ENCODE measurements around the gene GOLGA6D.
"Not testable (repeated sequence)": the region's sequence is repeated elsewhere in the genome, so short reads cannot be mapped to it uniquely, and the experiment has no call there.

The GOLGA6D gene, protein sequence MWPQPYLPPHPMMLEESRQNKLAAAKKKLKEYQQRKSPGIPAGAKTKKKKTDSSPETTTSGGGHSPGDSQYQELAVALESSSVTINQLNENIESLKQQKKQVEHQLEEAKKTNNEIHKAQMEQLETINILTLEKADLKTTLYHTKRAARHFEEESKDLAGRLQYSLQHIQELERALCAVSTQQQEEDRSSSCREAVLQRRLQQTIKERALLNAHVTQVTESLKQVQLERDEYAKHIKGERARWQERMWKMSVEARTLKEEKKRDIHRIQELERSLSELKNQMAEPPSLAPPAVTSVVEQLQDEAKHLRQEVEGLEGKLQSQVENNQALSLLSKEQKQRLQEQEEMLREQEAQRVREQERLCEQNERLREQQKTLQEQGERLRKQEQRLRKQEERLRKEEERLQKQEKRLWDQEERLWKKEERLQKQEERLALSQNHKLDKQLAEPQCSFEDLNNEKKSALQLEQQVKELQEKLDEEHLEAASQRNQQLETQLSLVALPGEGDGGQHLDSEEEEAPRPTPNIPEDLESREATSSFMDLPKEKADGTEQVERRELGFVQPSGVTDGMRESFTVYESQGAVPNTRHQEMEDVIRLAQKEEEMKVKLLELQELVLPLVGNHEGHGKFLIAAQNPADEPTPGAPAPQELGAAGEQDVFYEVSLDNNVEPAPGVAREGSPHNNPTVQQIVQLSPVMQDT
- long read RNA-seq, donor 1 = 0 reads
- long read RNA-seq, donor 2 = 0 reads
- long read RNA-seq, donor 3 = 0 reads
- long read RNA-seq, donor 4 = 0 reads
- long read RNA-seq, donor 5 = 0 reads
- long read RNA-seq, donor 6 = 0 reads
- long read RNA-seq, donor 7 = 0 reads
- long read RNA-seq, donor 8 = 0 reads

DNA sequence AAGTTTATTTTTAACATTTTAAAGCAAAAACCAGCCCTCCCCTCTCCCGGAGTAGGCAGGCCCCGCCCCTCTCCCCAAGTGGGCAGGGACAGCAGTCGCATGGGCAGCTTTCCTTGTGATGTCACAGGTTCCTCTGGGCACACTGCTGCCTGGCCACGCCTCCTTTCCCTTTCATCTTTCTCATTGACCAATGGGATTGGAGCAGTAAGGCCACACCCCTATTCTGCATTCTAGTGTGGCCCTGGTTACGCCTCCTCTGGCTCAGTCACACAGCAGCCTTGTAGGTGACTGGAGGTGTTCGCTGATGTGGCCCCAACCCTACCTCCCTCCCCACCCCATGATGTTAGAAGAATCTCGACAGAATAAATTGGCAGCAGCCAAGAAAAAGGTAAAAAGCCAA is at the start of gene GOLGA6D:
Gene GOLGA6D (plus strand): TSS at position 264 of the 400 bp plus-strand sequence. CDS start 41 bp downstream, at position 305.
- DNase-seq = not testable (repeated sequence)

DNA sequence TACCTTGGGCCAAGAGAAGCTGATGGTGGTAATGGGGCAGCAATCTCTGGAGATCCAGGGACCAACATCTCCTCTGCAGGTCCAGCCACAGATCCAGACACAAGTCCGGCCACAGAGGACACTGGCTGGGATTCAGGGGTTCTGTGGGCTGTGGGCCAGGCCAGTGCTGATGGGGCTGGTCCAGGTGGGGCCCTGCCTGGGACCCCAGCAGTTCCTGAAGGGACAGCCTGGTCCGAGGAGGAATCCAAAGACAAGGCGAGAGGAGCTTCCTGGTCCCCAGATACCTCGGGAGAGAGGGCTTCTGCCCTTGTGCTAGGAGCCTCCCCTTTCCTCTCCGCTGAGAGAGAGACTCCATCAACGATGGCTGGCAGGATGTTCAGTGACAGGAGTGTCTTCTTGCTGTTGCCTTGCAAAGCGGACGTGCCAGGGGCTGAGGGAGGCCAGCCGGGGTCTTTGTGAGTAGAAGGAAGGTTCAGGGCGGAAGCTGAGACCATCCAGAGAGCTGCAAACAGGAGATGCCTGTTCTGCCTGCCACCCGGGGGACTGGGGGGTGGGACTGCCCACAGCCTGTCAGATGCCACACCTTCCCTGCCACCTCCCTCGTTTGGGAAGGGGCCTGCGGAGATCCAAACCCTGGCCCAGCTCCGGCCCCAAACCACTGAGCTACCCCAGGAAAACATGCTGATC is 49.0 kb upstream of the GOLGA6D start:
- no peak for DNase-seq

DNA sequence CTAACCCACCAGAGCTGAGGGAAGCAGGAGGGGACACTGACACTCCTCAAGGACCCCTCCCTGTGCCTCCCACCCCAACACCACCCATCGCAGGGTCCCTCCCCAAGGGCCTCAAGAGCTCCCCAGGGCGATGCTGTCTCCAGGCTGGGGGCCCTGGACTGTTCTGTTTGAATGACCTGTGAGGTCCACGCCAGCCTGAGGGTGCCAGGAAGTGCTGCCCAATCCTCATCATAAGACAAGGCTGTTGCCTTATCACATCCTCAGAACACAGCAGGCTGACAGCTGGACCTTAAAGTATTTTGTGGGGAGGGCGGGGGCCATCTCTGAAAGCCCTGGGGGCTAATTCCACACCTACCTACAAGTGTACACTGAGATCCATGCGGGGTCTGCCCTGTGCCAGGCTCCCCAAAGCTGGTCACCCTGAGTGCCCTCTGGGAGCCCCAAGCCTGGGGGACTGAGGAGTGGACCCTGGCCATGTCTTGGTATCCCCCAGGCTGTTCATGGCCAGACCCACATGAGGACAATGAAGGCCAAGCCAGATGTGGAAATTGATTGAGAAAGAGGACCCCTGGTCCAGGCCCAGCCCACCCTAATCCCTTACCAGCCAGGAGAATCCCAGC is 48.3 kb upstream of the GOLGA6D start:
- no peak for DNase-seq

DNA sequence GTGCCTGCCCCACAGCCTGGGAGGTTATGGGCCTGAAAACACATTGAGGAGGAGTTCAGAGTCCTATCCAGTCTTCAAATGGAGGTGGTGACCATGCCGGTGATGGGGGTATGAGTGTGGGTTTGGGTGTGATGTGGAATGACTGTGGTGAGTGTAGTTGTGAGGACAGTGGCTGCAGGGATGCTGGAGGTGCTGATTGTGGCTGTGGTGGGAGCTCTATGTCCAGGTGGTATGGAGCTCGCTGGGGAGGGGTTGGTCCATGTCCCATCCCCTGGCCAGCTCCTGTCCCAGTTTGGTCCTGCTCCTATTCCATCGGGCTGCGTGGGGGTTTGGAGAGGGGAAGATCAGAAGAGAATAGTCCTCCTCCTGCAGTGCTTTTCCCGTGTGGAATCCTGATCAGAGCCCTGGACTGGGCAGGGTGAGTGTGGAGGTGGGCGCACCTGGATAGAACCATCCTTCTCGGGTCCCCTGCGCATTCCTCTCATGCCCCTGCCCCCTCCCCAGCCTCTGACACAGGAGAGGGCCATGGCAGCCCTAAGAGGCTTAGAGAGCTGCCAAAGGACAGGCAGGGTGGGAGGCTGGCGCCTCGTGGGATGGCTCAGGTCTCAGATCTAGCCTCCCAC is 47.5 kb upstream of the GOLGA6D start:
- DNase-seq = no peak

DNA sequence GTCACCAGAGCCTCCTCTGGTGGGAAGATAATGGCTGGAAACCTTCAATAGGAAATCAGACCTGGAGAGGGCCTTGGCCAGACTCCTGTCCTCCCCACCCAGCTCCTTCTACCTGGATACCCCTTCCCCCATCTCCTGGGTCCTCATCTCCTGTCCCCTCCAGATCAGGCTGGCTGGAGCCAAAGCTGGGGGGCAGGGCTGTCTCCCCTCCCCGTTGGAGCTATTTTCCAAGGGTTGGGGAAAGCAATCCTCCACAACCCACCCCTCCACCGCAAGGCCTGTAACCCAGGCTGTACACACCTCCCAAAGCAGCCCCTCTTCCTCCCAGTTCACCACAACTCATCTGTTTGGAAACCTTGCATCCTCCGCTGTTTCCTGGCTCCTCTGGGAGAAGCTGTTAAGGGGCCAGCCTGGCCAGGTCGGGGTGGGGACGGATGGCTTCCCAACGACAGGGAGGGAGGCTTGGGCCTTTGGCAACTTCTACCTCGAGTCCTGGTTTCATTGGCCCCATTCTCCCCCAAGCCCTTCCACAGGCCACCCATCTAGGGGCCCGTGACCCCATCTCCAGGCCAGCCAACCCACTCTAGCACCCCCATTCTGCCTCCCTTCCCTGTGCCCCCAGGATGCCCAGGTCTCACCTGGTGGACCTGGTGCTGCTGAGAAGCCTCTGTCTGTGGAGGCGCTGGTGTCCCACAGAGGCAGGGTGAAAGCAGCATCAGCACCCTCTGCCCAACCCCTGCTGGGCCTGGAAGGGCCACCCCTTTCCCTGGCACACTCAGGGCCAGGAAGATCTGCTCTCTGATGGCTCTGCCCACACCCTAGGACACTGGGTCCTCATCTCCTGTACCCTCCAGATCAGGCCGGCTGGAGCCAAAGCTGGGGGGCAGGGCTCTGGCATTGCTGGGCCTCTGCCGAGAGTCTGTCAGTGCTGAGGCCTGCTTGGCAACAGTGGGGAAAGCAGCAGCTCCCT is 46.6 kb upstream of the GOLGA6D start:
- DNase-seq = no peak

DNA sequence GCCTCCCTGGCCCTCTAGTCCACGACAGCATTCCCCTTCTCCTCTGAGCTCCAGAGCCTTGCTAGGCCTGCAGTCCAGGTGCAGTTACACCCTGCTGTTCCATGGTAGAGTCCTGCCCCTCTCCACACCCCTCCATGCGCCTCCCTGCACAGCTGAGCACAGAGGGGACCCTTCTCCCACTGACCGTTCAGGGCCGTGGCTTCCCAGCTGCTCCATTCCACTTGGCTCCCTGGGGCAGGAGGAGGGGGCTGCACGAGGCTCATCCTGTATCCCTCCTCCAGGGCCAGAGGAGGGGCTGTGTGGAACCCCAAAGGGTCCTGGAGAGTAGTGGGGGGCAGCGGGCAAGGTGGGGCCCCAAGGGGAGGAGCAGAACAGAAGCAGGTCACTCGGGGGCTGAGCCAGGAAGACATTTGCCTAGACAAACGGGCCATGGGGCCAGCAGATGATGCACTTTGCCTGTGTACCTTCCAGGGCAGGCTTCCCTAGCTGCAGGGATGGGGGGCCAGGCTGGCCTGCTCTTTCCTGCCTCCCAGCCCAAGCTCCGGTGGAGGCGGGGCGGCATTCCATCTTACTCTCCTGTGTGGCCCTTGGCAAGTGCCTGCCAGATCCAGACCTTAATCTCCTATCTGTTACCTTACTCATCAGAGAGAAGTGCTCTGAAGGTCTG is 45.2 kb upstream of the GOLGA6D start:
- no peak for DNase-seq

DNA sequence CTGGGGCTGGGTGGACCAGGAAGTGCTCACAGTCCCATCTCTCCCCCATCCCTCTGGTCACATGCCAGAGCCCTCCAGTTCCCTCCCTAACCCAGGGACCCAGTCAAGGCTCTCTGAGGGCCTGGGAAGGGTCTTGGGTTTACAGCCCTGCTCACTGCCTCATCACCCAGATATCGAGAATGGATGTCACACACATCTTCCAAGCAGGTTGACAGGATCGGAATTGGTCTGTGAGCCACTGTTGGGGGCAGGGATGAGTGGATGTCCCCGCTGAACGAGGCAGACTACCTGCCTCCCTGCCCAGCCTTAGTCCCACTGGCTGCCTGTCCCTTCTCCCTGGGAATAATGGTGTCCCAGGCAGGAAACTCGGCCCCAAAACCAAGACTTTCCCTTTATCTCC is 44.5 kb upstream of the GOLGA6D start:
- no peak for DNase-seq

DNA sequence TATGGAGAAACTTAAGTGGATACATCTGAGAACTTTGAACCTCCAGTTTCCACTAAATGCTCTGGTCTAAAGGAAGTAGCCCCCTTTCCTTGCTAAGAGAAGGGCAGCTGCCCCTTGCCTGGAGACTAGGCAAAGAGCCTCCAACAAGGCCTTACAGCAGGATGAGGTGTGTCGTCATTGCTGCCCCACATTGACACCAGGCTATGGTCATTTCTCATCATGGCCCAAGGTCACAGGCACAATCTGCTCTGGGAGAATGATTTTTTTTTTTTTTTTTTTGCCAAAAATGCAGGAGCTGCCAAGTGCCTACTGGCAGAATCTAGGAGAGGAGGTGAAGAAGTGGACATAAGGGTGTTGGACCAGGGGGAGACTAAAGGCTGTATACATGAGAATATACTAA is 36.9 kb upstream of the GOLGA6D start:
- DNase-seq = not testable (repeated sequence)

DNA sequence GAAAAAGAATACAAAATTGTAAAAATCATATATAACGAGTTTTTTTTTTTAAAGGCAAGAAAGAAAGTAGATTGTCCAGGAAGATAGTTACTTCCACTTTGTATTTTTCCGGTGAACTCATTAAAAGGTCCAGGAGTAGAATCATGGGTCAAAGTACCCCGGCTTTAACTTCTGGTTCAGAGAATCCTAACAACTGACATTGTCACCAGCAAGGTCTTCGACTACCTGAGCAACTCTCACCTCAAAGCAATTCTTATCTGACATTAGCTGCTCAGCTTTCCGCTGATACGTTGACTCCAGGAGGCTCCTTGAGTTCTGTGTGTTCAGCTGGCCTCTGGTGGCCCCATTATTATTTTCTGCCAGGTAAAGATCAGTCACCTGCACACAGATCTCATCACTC is 33.6 kb upstream of the GOLGA6D start:
- not testable (repeated sequence) for DNase-seq

DNA sequence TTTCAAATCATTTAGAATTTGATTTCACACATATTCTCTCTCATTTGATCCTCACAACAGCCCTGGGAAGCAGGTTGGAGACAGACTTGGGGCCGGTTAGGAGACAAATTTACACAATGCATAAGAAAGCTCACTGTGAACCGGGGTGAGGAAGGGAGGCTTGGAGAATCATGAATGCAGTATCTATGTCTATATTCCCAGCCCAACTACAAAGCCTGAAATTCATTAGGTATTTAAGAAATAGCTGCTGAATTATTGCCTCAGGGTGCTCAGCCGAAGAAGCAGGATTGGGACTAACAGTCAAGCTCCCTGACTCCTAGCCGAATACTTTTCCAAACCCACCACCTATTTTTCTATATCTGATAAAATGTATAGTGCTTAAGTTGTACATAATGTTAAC is 32.9 kb upstream of the GOLGA6D start:
- no peak for DNase-seq

DNA sequence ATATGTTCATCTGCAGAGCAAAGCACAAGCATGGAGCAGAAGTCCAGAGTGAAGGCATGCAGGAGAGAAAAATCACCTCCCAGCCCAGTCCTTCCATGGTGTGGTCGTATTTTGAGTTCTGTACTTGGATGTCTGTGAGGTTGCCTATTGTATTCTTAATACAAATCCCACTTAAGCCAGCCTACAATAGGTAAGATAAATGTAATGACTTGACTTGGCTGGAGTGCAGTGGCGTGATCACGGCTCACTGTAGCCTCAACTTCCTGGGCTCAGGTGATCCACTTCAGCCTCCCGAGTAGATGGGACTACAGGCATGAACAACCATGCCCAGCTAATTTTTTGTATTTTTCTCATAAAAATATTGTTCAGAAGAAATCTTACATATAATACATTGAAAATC is 31.3 kb upstream of the GOLGA6D start:
- not testable (repeated sequence) for DNase-seq

DNA sequence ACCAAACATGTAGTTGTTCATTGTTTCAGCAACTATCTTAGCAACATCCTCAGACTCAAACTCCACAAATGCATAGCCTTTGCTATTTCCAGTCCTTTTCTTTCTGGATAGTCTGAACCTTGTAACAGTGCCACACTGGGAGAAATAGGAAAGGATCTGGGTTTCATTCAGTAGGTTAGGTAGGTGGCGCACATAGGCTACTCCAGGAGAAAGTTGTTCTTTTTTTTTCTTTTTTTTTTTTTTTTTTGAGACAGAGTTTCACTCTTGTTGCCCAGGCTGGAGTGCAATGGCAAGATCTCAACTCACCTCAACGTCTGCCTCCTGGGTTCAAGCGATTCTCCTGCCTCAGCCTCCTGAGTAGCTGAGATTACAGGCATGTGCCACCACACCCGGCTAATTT is 30.4 kb upstream of the GOLGA6D start:
- not testable (repeated sequence) for DNase-seq

DNA sequence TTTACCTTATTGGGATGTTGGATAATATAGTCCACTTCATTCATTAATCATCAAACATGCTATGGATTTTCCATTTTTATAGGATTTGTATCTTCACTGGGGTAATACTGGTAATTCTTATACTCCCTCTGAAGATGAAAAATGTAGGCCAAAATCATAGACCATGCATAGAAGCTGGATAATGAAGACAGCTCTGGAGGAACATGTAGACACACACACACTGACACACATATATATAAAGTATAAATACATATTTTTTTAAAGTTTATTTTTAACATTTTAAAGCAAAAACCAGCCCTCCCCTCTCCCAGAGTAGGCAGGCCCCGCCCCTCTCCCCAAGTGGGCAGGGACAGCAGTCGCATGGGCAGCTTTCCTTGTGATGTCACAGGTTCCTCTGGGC is 24.6 kb upstream of the GOLGA6D start, which contains the start of gene GOLGA6C:
Gene GOLGA6C (plus strand): TSS at position 301 of the 400 bp plus-strand sequence. CDS start 265 bp downstream, outside the sequence.
- DNase-seq = not testable (repeated sequence)

DNA sequence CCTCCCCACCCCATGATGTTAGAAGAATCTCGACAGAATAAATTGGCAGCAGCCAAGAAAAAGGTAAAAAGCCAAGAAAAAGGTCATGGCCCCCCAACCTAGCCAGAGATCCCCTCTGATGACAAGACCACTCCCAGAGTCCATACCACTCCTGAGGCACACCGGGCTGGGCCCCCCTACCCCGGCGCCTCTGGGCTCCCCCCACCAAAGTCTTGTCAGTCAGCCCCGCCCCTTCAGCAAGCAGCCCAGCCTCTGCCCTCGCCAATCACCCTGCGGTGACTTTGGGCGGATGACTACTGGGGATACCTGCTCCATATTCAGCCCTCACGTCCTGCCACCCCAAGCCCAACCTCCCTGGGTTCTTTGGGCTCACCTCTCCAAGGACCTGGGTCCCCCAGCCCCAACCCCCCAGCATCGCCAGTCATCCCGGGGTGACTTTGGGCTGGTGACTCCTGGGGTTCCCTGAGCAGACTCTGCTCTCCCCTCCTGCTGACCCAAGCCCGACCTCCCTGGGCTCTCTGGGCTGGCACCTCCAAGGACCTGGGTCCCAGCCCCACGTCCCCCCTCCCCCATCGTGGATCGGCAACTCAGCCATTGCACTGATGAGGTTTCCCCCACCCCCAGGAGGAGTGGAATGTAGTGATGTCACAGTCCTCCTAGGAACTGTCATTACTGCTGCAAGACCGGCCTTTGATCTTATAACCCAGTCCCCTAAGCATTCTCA is 23.9 kb upstream of the GOLGA6D start:
- not testable (repeated sequence) for DNase-seq

DNA sequence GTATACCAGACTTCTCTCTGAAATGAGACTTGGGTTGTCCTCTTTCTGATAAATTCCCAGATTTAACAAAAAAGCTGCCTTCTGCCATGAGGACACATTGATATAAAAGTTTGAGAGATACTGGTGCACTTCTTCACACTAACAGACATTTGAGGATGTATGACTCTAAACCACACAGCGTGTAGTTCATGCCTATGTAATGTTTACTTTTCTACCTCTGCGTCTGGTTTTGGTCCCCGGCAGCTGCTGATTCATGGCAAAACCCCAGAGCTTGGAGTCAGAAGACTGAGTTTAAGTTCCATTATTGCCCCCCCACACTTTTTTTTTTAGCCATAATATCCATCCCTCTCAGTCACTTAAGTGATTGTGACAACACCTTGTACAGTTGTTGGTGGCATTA is 22.8 kb upstream of the GOLGA6D start:
- not testable (repeated sequence) for DNase-seq

DNA sequence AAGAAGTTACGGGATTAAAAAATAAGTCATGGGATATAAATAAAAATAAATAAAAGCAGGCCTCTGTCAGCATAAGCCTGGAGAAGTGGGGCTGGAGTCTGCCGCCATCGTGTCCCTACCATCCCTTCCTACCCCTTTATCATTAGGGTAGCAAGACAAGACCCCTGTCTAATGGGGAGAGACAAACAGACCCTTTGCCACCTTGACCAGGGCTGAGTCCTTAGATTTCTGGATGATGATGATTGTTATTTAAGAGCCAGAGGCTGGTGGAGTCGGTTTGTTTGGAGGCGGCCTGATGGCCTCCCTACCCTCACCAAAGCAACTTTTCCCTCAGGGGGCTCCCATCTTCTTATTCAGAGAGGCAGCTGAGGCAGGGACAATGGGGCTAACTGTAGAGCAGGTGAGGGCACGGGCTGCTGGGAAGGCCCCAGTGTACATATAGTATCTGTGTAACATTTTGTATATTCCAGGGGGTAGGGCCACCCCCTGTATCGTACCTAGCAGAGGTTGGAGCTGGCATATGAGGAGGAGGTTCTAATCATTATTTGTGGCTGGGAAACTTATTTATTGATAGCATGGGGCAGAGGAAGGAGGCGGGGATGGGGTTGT is 8.8 kb upstream of the GOLGA6D start:
- not testable (repeated sequence) for DNase-seq

DNA sequence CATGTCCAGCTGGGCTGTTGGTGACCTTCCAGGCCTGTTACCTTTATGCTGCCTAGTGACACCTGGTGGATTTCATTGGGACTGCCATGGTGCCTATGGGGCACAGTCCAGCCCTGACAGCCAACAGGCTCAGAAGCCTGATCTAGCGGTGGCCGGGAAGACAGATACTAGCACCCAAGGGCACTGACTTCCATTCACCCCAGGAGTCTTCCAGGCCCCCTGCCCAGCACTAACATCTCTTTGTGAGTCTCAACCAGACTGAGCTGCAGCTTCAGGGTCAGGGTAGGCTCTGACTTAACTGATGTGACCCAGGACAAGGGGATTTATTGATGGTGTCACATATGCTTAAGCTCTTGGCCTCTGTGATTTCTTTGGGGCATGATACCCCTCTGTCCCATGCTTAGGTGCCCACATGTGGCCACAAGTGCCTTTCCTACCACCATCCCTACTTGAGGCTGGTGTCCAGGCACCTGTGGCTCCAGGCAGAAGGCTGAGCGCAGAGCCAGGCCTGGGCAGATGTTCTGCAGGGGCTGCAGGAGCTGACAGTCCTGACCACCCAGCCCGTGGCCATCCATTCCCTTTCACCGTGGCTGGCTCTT is 8.0 kb upstream of the GOLGA6D start:
- DNase-seq = peak; percentile 12

DNA sequence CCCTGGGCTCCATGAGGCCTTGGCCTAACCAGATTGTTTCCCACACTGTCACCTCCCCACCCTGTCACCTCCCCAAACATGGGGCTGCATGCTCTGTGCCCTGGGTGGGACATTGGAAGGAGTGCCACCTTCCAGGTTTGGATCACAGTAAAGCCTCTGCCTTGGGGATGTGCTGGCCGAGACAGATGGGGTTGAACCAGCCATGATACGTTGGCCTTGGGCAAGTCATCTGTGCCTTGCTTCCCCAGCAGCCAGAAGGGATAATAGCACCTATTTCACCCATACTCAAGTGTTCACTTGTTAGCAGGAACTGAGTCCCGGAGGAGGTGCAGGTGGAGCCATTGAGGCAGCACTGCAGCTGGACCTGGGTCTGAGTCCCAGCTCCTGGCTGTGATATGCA is 7.0 kb upstream of the GOLGA6D start:
- not testable (repeated sequence) for DNase-seq

Measured in right kidney (tissue), 9 donors.